SK-N-SH treated with all-trans-retinoic acid at 6 μM for 48 hours (cell line): ENCODE measurements around the gene TRIM37.

Source experiments
- ATAC-seq: fragments of 200-7000 bp; cut with Tn5 transposase; 3 replicates; pipeline ENCODE4 v1.9.1; 2020; ENCODE audit warnings: mild to moderate bottlenecking, moderate library complexity
- ARNTL ChIP-seq: fragments of 450-650 bp; formaldehyde crosslinking; IDR thresholded peaks from 2 replicates; pipeline ENCODE4 v1.5.0; 2020; ENCODE audit warnings: low read depth, mild to moderate bottlenecking, moderate library complexity, borderline replicate concordance
- BACH2 ChIP-seq: fragments of 250-450 bp; sonication (Bioruptor Pico); IDR thresholded peaks from 2 replicates; pipeline ENCODE4 v1.9.0; 2021; ENCODE audit warnings: mild to moderate bottlenecking, borderline replicate concordance
- CSDC2 ChIP-seq: fragments of 250-450 bp; sonication (Bioruptor Pico); IDR thresholded peaks from 2 replicates; pipeline ENCODE4 v1.5.0; 2020; ENCODE audit warnings: mild to moderate bottlenecking, moderate library complexity
- ESRRG ChIP-seq: fragments of 250-450 bp; sonication (Bioruptor Pico); IDR thresholded peaks from 2 replicates; pipeline ENCODE4 v1.6.1; 2021; ENCODE audit warnings: mild to moderate bottlenecking
- GLIS3 ChIP-seq: fragments of 250-450 bp; sonication (Bioruptor Pico); IDR thresholded peaks from 2 replicates; pipeline ENCODE4 v1.5.0; 2020; ENCODE audit warnings: mild to moderate bottlenecking, moderate library complexity
- ISL1 ChIP-seq: fragments of 250-450 bp; sonication (Bioruptor Pico); IDR thresholded peaks from 2 replicates; pipeline ENCODE4 v2.1.2; 2022; ENCODE audit warnings: mild to moderate bottlenecking, moderate library complexity
- OSR1 ChIP-seq: fragments of 250-450 bp; sonication (Bioruptor Pico); IDR thresholded peaks from 2 replicates; pipeline ENCODE4 v1.8.0; 2022; ENCODE audit warnings: moderate library complexity, mild to moderate bottlenecking, inconsistent platforms
- PPARA ChIP-seq: fragments of 250-450 bp; sonication (Bioruptor Pico); IDR thresholded peaks from 2 replicates; pipeline ENCODE4 v1.5.0; 2020; ENCODE audit warnings: mild to moderate bottlenecking, borderline replicate concordance
- RARB ChIP-seq: fragments of 250-450 bp; sonication (Bioruptor Pico); IDR thresholded peaks from 2 replicates; pipeline ENCODE4 v1.8.0; 2021; ENCODE audit warnings: mild to moderate bottlenecking, moderate library complexity
- SNAI2 ChIP-seq: fragments of 250-450 bp; sonication (Bioruptor Pico); IDR thresholded peaks from 2 replicates; pipeline ENCODE4 v1.5.0; 2020; ENCODE audit warnings: mild to moderate bottlenecking, moderate library complexity
- TCF4 ChIP-seq: fragments of 250-450 bp; sonication (Bioruptor Pico); IDR thresholded peaks from 2 replicates; pipeline ENCODE4 v1.8.0; 2021; ENCODE audit warnings: mild to moderate bottlenecking, moderate library complexity, borderline replicate concordance
- TOX ChIP-seq: fragments of 250-450 bp; sonication (Bioruptor Pico); IDR thresholded peaks from 2 replicates; pipeline ENCODE4 v1.8.0; 2021; ENCODE audit warnings: mild to moderate bottlenecking, moderate library complexity, borderline replicate concordance
- ZC3H10 ChIP-seq: fragments of 250-450 bp; sonication (Bioruptor Pico); IDR thresholded peaks from 2 replicates; pipeline ENCODE4 v1.5.1; 2021; ENCODE audit warnings: mild to moderate bottlenecking, moderate library complexity
- ZFP3 ChIP-seq: fragments of 250-450 bp; sonication (Bioruptor Pico); IDR thresholded peaks from 2 replicates; pipeline ENCODE4 v1.5.0; 2020; ENCODE audit warnings: mild to moderate bottlenecking, moderate library complexity
- ZFP30 ChIP-seq: fragments of 450-650 bp; formaldehyde crosslinking; IDR thresholded peaks from 2 replicates; pipeline ENCODE4 v1.5.0; 2022; ENCODE audit warnings: mild to moderate bottlenecking, moderate library complexity
- ZNF565 ChIP-seq: fragments of 450-650 bp; formaldehyde crosslinking; conservative IDR thresholded peaks from 2 replicates; pipeline ENCODE4 v1.5.0; 2020; ENCODE audit warnings: low read depth, mild to moderate bottlenecking, moderate library complexity
- ZNF70 ChIP-seq: fragments of 450-650 bp; formaldehyde crosslinking; IDR thresholded peaks from 2 replicates; pipeline ENCODE4 v1.5.0; 2020; ENCODE audit warnings: mild to moderate bottlenecking, moderate library complexity
- ZNF8 ChIP-seq: fragments of 450-650 bp; formaldehyde crosslinking; IDR thresholded peaks from 2 replicates; pipeline ENCODE4 v1.5.0; 2020; ENCODE audit warnings: mild to moderate bottlenecking, moderate library complexity
- TF ChIP-seq, protein P1 (sequence below): fragments of 250-450 bp; sonication (Bioruptor Pico); IDR thresholded peaks from 2 replicates; pipeline ENCODE4 v1.5.1; 2020; ENCODE audit warnings: low read depth, mild to moderate bottlenecking, moderate library complexity
- TF ChIP-seq, protein P2 (sequence below): fragments of 250-450 bp; sonication (Bioruptor Pico); IDR thresholded peaks from 2 replicates; pipeline ENCODE4 v1.8.0; 2021; ENCODE audit warnings: low read depth, mild to moderate bottlenecking, moderate library complexity, borderline replicate concordance
- TF ChIP-seq, protein P3 (sequence below): fragments of 250-450 bp; sonication (Bioruptor Pico); IDR thresholded peaks from 2 replicates; pipeline ENCODE4 v1.5.0; 2020; ENCODE audit warnings: mild to moderate bottlenecking, moderate library complexity
- TF ChIP-seq, protein P4 (sequence below): fragments of 250-450 bp; sonication (Bioruptor Pico); IDR thresholded peaks from 2 replicates; pipeline ENCODE4 v1.8.0; 2020; ENCODE audit warnings: mild to moderate bottlenecking, moderate library complexity, borderline replicate concordance
- TF ChIP-seq, protein P5 (sequence below): fragments of 250-450 bp; sonication (Bioruptor Pico); IDR thresholded peaks from 2 replicates; pipeline ENCODE4 v1.5.1; 2021; ENCODE audit warnings: mild to moderate bottlenecking, moderate library complexity

The TRIM37 gene

DNA sequence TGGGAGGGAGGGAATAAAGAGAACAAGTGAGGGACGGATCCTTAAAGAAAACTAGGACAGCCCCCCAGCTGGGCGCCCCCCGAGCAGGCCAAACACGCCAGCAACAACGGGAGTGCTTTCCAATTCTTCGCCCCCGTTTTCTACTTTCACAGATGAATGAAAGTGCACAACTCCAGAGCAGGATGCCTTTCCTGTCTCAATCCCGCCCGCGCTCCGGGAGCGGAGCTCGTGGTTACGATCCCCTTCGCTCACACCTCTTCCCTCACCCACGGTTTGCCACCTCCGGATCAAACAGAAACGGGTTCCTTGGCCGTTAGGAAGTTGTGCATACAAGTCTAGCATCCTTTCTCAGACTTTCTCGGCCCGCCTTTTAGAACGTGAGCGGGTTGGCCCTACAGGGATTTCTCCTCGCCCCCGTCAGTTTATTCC, 47.6 kb upstream of the TRIM37 start:
- ATAC-seq, result peak; percentile 5
- TF ChIP-seq, protein P1, sequence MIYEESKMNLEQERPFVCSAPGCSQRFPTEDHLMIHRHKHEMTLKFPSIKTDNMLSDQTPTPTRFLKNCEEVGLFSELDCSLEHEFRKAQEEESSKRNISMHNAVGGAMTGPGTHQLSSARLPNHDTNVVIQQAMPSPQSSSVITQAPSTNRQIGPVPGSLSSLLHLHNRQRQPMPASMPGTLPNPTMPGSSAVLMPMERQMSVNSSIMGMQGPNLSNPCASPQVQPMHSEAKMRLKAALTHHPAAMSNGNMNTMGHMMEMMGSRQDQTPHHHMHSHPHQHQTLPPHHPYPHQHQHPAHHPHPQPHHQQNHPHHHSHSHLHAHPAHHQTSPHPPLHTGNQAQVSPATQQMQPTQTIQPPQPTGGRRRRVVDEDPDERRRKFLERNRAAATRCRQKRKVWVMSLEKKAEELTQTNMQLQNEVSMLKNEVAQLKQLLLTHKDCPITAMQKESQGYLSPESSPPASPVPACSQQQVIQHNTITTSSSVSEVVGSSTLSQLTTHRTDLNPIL (CRISPR knock-in tag), result no peak
- TF ChIP-seq, protein P2, sequence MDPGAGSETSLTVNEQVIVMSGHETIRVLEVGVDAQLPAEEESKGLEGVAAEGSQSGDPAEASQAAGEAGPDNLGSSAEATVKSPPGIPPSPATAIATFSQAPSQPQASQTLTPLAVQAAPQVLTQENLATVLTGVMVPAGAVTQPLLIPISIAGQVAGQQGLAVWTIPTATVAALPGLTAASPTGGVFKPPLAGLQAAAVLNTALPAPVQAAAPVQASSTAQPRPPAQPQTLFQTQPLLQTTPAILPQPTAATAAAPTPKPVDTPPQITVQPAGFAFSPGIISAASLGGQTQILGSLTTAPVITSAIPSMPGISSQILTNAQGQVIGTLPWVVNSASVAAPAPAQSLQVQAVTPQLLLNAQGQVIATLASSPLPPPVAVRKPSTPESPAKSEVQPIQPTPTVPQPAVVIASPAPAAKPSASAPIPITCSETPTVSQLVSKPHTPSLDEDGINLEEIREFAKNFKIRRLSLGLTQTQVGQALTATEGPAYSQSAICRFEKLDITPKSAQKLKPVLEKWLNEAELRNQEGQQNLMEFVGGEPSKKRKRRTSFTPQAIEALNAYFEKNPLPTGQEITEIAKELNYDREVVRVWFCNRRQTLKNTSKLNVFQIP (CRISPR knock-in tag), result no peak
- TF ChIP-seq RARB (no peak), PPARA (CRISPR knock-in tag) (no peak), ARNTL (CRISPR knock-in tag) (no peak), SNAI2 (CRISPR knock-in tag) (no peak), ZNF565 (no peak), TCF4 (CRISPR knock-in tag) (no peak), TOX (CRISPR knock-in tag) (no peak), GLIS3 (CRISPR knock-in tag) (no peak), ZNF8 (CRISPR knock-in tag) (no peak), CSDC2 (CRISPR knock-in tag) (no peak), ZC3H10 (CRISPR knock-in tag) (no peak), OSR1 (CRISPR knock-in tag) (no peak), ZFP30 (CRISPR knock-in tag) (no peak), ZNF70 (CRISPR knock-in tag) (no peak)
- TF ChIP-seq, all 23 proteins: peak for 0

DNA sequence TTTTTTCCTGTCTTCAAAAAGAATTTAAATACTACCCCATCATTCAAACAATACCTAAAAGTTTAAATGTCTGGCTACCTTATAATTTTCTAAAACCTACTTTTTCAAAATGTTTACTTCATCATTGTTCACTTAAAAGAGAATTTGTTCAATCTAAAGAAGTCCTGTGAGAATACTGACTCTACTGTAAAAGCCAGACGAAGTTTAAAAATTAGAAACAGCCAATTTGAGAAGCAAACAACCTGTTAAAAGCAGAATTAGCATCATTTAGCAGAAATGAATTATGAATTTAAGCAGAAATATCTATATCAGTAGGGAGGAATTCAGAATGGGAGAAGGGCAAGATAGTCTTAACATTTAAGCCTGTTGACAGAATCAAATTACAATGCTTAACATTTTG, 46.2 kb upstream of the TRIM37 start:
- TF ChIP-seq, protein P3, sequence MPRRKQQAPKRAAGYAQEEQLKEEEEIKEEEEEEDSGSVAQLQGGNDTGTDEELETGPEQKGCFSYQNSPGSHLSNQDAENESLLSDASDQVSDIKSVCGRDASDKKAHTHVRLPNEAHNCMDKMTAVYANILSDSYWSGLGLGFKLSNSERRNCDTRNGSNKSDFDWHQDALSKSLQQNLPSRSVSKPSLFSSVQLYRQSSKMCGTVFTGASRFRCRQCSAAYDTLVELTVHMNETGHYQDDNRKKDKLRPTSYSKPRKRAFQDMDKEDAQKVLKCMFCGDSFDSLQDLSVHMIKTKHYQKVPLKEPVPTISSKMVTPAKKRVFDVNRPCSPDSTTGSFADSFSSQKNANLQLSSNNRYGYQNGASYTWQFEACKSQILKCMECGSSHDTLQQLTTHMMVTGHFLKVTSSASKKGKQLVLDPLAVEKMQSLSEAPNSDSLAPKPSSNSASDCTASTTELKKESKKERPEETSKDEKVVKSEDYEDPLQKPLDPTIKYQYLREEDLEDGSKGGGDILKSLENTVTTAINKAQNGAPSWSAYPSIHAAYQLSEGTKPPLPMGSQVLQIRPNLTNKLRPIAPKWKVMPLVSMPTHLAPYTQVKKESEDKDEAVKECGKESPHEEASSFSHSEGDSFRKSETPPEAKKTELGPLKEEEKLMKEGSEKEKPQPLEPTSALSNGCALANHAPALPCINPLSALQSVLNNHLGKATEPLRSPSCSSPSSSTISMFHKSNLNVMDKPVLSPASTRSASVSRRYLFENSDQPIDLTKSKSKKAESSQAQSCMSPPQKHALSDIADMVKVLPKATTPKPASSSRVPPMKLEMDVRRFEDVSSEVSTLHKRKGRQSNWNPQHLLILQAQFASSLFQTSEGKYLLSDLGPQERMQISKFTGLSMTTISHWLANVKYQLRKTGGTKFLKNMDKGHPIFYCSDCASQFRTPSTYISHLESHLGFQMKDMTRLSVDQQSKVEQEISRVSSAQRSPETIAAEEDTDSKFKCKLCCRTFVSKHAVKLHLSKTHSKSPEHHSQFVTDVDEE (CRISPR knock-in tag), result no peak
- no peak for TF ChIP-seq OSR1 (CRISPR knock-in tag)
- TF ChIP-seq, protein P4, sequence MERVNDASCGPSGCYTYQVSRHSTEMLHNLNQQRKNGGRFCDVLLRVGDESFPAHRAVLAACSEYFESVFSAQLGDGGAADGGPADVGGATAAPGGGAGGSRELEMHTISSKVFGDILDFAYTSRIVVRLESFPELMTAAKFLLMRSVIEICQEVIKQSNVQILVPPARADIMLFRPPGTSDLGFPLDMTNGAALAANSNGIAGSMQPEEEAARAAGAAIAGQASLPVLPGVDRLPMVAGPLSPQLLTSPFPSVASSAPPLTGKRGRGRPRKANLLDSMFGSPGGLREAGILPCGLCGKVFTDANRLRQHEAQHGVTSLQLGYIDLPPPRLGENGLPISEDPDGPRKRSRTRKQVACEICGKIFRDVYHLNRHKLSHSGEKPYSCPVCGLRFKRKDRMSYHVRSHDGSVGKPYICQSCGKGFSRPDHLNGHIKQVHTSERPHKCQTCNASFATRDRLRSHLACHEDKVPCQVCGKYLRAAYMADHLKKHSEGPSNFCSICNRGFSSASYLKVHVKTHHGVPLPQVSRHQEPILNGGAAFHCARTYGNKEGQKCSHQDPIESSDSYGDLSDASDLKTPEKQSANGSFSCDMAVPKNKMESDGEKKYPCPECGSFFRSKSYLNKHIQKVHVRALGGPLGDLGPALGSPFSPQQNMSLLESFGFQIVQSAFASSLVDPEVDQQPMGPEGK (CRISPR knock-in tag), result no peak
- TF ChIP-seq TOX (CRISPR knock-in tag), result no peak
- TF ChIP-seq ZNF8 (CRISPR knock-in tag), result no peak
- TF ChIP-seq ISL1 (CRISPR knock-in tag), result no peak
- TF ChIP-seq, protein P1 (CRISPR knock-in tag), result no peak
- TF ChIP-seq RARB, result no peak
- no peak for TF ChIP-seq ZFP3 (CRISPR knock-in tag)
- no peak for TF ChIP-seq SNAI2 (CRISPR knock-in tag)
- no peak for TF ChIP-seq BACH2 (CRISPR knock-in tag)
- TF ChIP-seq, protein P2 (CRISPR knock-in tag), result no peak
- TF ChIP-seq ZFP30 (CRISPR knock-in tag), result no peak
- TF ChIP-seq, protein P5, sequence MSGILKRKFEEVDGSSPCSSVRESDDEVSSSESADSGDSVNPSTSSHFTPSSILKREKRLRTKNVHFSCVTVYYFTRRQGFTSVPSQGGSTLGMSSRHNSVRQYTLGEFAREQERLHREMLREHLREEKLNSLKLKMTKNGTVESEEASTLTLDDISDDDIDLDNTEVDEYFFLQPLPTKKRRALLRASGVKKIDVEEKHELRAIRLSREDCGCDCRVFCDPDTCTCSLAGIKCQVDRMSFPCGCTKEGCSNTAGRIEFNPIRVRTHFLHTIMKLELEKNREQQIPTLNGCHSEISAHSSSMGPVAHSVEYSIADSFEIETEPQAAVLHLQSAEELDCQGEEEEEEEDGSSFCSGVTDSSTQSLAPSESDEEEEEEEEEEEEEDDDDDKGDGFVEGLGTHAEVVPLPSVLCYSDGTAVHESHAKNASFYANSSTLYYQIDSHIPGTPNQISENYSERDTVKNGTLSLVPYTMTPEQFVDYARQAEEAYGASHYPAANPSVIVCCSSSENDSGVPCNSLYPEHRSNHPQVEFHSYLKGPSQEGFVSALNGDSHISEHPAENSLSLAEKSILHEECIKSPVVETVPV (CRISPR knock-in tag), result no peak
- TF ChIP-seq PPARA (CRISPR knock-in tag), result no peak
- no peak for TF ChIP-seq ESRRG (CRISPR knock-in tag)
- no peak for TF ChIP-seq CSDC2 (CRISPR knock-in tag)
- no peak for ATAC-seq
